ENCODE results near the gene TIMP3.

The TIMP3 gene

GRCh38 chr22:32888976-32889375 lies 87.5 kb downstream of the TIMP3 start:
- DNase-seq: no peak

- DNase-seq: no peak
Measured at GRCh38 chr22:32896891-32897290, 95.4 kb downstream of the TIMP3 start.

GRCh38 chr22:32897400-32897799 lies 95.9 kb downstream of the TIMP3 start:
- DNase-seq: no peak

GRCh38 chr22:32900886-32901635 lies 99.6 kb downstream of the TIMP3 start:
- DNase-seq: peak; percentile 37

- DNase-seq: no peak
Measured at GRCh38 chr22:32901925-32902324, 100.4 kb downstream of the TIMP3 start.

- no peak for DNase-seq
Measured at GRCh38 chr22:32903507-32903906, 102.0 kb downstream of the TIMP3 start.

- DNase-seq: peak; percentile 73
Measured at GRCh38 chr22:32904044-32904443, 102.5 kb downstream of the TIMP3 start.

- DNase-seq: peak; percentile 86
Measured at GRCh38 chr22:32905400-32905799, 103.9 kb downstream of the TIMP3 start.

GRCh38 chr22:32909581-32910428 lies 108.3 kb downstream of the TIMP3 start:
- no peak for DNase-seq

- no peak for DNase-seq
Measured at GRCh38 chr22:32910429-32910772, 108.9 kb downstream of the TIMP3 start.

GRCh38 chr22:32911503-32911902 lies 110.0 kb downstream of the TIMP3 start:
- peak; percentile 52 for DNase-seq

All from hematopoietic multipotent progenitor cell treated with erythropoietin and hydrocortisone succinate and interleukin-3 and kit ligand, for 4 days (in vitro differentiated cells).